ENCODE results near the gene HAO2.

DNA sequence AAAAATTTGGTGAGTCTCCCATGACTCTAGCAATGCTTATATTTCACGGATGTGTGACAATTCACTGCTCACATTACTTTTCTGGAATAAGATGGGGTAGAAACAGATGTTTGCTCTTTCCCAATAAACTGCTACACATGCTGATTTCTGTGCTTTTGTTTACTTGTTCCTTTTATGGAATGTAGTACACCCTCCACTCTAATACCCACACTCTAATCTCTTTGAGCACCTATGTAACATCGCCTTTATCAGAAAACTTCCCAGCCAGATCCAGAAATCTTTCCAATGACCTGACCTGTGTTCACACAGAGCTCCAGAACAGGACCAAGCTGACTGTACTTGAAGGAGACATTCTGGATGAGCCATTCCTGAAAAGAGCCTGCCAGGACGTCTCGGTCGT is 50.5 kb downstream of the HAO2 start:
- no peak for TF ChIP-seq POLR2A (IDR thresholded peaks at IDR 0.05; ENCODE audit: low read length)
- TF ChIP-seq GATA1 (IDR thresholded peaks at IDR 0.05; ENCODE audit: low read depth, low read length): no peak

Measured in erythroblast (primary cell).